GM18870 (cell line): ENCODE data around the gene CTNND2.
"Not testable (repeated sequence)": the region's sequence is repeated elsewhere in the genome, so short reads cannot be mapped to it uniquely, and the experiment has no call there.

Experiments
- ATAC-seq: cut with Tn5 transposase; IDR thresholded peaks from one replicate; pipeline ENCODE4 v1.9.1; 2021; ENCODE audit warnings: moderate library complexity; ENCODE audit not compliant: unreplicated experiment

CTNND2 gene

GRCh38 chr5:11050596-11051304, 853.5 kb downstream of the CTNND2 start:
- ATAC-seq, result no peak

DNA sequence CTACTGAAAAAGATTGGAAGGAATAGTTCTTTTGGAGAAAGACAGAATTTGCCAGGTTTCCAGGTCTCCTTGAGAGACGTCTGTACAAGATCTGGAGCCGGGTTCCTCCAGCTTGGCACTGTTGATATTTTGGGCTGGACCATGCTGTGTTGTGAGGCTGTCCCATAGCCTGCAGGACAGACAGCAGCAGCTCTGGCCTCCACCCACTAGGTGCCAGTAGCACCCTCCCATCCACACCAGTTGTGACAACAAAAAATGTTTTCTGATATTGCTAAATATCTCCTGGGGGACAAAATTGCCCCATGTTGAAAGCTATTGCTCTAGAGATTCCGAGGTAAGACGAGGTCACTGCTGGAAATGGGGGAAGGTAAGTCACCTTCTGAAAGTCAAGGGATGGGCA, 855.5 kb downstream of the CTNND2 start:
- ATAC-seq, result no peak

GRCh38 chr5:11047625-11048024, 856.6 kb downstream of the CTNND2 start:
- ATAC-seq, result no peak

- ATAC-seq, result no peak
Observed at GRCh38 chr5:11047030-11047429, 857.2 kb downstream of the CTNND2 start.

- no peak for ATAC-seq
Observed at GRCh38 chr5:11046160-11046559, 858.1 kb downstream of the CTNND2 start.

DNA sequence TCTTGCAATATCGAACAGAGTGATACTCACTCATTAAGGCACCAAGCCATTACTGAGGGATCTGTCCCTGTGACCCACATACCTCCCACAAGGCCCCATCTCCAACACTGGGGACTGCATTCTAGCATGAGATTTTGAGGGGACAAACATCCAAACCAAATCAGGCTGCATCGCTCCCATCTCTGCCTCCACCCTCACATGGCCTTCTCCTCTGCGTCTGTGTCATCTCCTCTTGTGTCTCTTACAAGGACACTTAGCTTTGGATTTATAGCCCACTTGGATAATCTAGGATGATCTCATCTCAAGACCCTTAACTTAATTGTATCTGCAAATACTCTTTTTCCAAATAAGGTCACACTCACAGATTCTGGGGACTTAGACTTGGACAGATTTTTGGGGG, 858.8 kb downstream of the CTNND2 start:
- no peak for ATAC-seq

DNA sequence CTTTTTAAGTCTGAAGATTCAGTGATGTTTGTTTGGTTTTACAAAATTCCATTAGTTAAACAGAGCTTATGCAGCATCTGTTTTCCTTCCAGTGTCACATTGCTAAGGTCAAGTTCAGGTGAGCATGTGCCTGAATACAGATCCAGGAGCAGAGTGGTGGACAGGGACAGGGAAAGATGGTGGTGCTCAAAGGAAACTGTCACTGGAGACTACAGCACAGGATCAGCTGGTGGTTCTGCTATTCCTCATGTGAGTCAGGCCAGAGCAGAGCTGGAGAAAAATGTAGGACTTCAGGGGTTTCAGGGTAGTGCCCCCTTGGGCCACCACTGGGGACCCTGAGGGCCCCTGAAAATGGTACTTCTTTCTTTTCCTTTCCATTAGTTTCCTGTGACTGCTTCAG, 859.7 kb downstream of the CTNND2 start:
- no peak for ATAC-seq

- ATAC-seq, result no peak
Observed at GRCh38 chr5:11043881-11044280, 860.4 kb downstream of the CTNND2 start.

- peak; percentile 39 for ATAC-seq
Observed at GRCh38 chr5:11040345-11040744, 863.9 kb downstream of the CTNND2 start.

DNA sequence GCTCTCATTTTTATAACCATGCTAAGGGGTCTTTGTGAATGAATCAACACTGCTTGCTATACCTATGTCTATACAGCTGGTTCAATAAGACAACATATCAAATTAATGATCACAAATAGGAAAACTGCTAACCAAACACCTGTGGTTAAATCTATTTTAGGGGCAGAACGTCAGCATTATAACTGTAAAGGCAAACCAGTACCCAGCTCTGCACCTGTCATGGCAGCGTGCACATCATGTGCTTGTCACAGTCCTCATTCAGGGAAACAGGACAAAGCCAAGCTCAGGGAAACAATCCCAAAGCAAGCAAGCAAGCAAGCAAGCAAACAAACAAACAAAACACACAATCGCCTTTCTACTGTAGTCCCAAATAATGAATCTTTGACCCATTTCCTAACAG, 865.5 kb downstream of the CTNND2 start:
- ATAC-seq, result no peak

DNA sequence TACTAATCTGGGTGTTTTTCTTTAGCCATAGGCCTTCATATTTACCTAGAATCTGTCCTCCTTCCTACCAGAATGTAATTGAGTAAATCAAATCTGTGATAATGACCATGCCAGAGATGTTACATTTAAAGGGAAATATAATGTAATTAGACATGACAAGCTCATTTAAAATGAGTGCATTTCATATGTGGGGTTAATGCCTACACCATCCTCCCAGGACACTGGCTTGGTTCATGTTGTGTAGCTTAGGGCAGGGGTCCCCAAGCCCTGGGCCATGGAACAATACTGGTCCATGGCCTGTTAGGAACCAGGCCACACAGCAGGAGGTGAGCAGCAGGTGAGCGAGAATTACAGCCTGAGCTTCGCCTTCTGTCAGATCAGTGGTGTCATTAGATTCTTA, 866.3 kb downstream of the CTNND2 start:
- no peak for ATAC-seq

DNA sequence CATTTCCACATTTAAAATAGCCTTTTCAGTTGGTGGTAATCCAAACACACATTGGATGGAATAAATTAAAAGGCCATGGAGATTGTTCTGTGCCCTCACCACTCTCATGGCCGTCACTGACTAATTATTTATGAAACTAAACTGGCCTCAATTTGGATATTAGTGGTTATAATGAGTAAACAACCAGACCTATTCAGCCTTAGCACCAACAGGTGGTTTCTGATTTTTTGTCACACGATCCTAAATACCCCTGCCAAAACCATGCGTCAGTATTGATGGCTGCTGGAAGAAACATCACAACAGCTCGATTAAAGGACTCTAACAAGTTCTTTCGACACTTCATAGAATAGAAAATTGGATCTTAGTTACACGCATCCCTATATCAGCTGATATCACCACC, 867.2 kb downstream of the CTNND2 start:
- ATAC-seq, result peak; percentile 72

DNA sequence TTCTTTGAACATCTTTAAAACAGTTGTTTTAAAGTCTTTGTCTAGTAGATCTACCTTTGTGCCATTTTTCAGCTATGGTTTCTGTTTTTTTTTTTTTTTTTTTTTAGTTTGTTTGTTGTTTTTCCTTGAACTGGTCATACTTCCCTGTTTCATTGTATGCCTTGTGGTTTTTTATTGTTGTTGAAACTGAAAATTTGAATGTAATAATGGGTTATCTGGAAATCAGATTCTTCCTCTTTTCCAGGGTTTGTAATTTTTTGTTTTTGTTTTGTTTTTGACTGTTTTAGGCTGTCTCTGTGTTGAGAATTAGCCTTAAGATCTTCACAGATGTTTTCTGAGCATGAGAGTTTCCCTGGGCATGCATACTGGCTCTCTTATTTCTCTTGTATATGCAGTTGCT, 873.6 kb downstream of the CTNND2 start:
- ATAC-seq, result no peak

DNA sequence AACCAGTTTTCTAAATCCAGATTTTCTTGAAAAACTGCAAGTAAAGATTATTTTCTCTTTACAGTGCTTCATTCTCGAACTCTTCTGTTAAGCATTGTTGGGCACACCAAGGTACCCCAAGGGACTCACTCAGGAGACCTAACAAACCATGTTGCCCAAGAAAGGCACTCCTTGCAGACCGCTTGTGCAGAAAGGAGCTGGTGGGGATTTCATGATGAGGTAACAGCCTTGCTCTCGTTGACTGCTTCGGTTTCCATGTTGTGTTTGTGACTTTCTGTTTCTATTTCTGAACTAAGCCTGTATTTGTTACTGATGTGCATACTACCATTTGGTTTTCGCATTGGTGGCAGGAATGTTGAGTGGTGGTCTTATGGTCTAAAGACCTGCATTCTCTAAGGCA, 876.6 kb downstream of the CTNND2 start:
- peak; percentile 89 for ATAC-seq

GRCh38 chr5:11026543-11026942, 877.7 kb downstream of the CTNND2 start:
- ATAC-seq, result no peak

DNA sequence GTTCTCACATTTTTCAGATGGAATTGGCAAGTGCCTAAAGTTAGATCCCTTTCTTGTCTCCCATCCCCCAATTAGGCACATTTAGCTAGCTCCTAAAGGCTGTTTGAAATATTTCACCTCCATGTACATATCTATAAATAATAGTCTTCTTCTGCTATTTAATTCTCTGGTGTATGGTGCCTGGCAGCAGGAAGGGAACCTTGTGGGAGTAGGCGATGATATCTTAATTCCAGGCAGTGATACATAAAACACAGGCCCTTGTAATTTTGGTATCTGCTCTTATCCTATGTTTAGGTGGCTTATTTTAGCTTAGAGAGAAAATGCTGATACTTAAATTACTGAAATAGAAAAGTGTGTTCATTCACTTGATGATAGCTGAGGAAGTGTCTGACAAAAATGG, 880.3 kb downstream of the CTNND2 start:
- ATAC-seq, result no peak

GRCh38 chr5:11013793-11014192, 890.5 kb downstream of the CTNND2 start:
- no peak for ATAC-seq

DNA sequence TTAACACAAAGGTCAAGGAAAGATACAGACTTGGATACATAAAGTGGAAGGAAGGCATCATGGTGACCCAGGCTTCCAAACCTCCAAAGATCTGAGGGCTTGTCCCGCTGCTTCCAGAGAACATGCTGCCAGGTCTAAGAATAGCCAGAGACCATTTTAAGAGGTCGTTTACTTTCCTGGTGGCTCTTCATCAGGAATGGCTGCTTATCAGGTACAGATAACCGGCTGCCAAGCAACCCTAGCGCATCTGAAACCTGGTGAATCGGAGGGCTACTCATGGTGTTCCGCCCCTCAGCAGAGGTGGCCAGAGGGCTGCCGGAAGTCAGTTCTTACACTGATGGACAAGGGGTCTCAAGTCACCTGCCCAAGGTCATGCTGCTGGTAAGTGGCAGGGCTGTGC, 892.0 kb downstream of the CTNND2 start:
- no peak for ATAC-seq

DNA sequence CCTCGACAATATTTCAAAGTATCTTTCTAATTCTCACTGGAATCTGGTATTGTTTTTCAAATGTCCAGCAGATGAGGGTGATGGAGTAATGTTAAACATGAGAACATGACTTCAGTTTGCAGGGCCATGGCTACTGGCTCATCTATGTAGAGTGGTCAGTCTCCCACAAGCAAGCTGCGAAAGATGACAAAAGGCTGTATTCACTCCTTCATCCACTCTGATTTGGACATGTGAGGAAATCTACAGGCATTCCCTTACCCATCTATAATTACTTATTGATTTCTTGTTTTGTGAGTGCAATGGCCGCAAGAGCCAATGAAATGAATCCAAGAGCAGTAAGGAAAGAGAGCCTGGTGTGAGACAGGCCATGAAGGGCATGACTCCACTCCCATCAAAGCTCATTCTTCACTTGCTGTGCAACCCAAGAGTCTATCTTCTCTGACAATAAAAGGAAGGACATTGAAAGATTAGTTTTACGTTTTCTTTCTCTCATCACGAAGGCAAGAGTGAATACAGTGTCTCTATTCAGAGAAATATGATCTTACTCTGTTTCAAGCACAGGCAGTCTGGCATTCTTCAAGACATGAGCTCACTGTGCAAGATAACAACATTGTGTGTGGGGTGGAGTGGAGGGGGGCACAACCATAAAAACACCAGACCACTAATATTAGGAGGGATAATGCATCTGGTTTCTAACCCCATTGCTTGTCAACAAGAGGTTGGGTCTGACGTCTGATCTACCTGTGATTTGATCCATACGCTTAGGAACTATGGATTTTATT, 893.6 kb downstream of the CTNND2 start:
- ATAC-seq, result no peak

DNA sequence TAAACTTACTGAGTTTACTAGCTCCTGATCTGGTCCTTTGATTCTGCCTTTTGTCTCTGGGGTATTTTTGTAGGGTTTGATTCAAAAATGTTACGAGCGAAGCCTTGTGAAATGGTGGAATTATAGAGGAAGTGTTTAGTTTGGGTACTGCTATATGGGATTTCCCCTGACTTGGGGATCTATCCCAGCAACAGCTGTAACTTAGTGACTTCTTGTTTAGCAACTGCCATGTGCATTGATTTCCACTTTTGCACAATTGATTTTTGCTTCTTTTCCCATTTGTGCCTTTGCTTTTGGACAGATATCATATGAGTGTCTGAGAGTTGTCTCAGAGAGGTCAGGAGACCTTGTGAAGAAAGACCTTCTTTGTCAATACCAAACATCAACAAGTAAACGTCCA, 894.7 kb downstream of the CTNND2 start:
- no peak for ATAC-seq

- no peak for ATAC-seq
Observed at GRCh38 chr5:11007269-11007870, 896.9 kb downstream of the CTNND2 start.

DNA sequence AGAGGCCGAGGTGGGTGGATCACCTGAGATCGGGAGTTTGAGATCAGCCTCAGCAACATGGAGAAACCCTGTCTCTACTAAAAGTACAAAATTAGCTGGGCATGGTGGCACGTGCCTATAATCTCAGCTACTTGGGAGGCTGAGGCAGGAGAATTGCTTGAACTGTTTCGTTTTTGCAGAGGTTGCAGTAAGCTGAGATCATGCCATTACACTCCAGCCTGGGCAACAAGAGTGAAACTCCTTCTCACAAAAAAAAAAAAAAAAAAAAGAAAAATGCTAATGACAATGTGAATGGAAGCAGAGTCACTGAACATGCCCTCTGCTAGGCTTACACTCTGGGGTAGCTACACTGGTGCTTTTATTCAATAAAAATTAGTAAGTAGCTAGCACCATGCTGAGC, 899.7 kb downstream of the CTNND2 start:
- not testable (repeated sequence) for ATAC-seq
